ENCODE results near the gene FYB2. TPM values are rescaled to one million over a fixed set of nuclear protein-coding genes. Genes with fewer than 3 reads are reported as not detected.
"Not testable (repeated sequence)": the region's sequence is repeated elsewhere in the genome, so short reads cannot be mapped to it uniquely, and the experiment has no call there.

The FYB2 gene
- total and polyA plus RNA-seq, 4 donors, result 2.4 to 5.7 (median 2.5) TPM

DNA sequence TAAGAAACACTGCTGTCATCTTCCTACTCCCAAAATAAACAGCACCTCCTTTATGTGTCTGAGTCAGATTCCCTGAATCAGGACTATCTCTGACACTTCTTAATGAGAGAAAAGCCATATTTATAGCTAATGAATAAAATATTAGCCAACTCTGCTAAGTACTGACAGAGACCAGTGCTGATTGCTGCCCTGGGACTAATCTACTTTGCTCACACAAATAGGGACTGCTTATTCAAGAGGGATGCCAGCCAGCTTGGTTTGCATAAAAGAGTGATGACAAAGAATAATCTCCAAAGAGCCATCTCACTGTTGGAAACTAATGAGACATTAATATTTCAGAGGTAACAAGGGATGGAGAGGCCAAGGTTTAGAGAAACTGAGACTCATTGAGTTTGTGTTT is 36.4 kb downstream of the FYB2 start:
- Histone ChIP-seq H3K27me3 (ENCODE audit: control insufficient read depth, insufficient read depth, low read length) (no peaks in the 10 kb centered on the region), H3K9me3 (ENCODE audit: control insufficient read depth, insufficient read depth, low read length) (no peaks in the 10 kb centered on the region), H3K4me1 (ENCODE audit: control insufficient read depth, insufficient read depth, low read length) (no peaks in the 10 kb centered on the region), H3K36me3 (ENCODE audit: control insufficient read depth, insufficient read depth, low read length) (no peaks in the 10 kb centered on the region), H3K4me3 (ENCODE audit: low read depth, low read length) (no peak overlapping the region), H3K27ac (ENCODE audit: low read depth, low read length) (no peak overlapping the region)
- peak in 1 of 6 donors; percentile 81 for DNase-seq (ENCODE audit: low read depth in 4 of 6, low spot score in 6 of 6)

DNA sequence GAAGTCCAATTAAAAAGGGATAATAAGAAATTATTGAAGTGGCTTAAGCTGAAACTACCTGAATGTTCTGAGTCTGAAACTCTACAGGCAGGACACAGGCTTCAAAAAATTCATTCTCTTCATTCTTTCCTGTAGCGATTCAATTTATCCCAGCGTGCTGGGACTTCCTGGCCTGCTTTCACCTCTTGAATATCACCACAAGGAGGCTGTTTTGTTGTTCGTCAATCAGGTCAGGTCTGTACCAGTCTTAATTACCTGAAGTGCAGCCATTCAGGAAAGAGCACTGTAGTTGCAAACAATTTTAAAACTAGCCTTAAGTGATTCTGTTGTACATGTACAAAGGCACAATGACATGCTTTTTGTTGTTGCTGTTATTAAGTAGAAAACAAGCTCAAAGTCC is 38.4 kb downstream of the FYB2 start:
- DNase-seq (ENCODE audit: low read depth in 4 of 6, low spot score in 6 of 6), result peak in 1 of 6 donors; percentile 19
- Histone ChIP-seq H3K27ac (ENCODE audit: low read depth, low read length) (no peak overlapping the region), H3K4me3 (ENCODE audit: low read depth, low read length) (no peak overlapping the region), H3K9me3 (ENCODE audit: control insufficient read depth, insufficient read depth, low read length) (no peaks in the 10 kb centered on the region), H3K36me3 (ENCODE audit: control insufficient read depth, insufficient read depth, low read length) (no peaks in the 10 kb centered on the region), H3K27me3 (ENCODE audit: control insufficient read depth, insufficient read depth, low read length) (no peaks in the 10 kb centered on the region), H3K4me1 (ENCODE audit: control insufficient read depth, insufficient read depth, low read length) (no peaks in the 10 kb centered on the region)
- 67% methylated on average over 2 of the region's 3 CpGs for WGBS (ENCODE audit: insufficient coverage)

DNA sequence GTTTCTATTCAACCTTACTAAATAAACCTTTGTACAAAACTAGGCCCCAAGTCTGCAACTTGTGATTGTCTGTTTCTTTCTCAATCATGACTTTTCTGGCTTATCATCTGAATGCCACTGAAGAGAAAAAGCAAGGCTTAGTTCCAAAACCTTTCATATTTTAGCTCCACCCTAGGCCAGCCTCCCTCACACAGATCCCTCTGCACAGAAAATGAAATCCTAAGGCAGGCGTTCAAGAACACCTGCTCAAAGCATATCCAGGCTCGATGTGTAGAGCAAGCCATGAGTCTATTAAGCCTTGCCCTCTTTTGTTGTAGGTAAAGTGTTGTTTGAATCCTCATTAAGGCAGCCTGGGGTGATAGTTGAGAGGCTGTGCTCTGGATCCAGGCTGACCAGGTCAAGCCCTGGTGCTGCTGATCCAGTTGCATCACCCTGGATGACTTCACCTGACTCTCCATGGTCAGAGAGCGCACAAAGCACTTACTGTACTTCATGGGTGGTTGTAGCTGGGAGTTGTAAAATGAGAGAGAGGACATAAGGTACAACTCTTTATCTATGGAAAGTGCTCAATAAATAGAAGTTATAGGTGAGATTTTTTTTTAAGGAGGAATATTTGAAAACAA is 39.0 kb downstream of the FYB2 start:
- no peak for DNase-seq (ENCODE audit: low read depth in 4 of 6, low spot score in 6 of 6)
- 90% methylated on average over 3 of the region's 3 CpGs for WGBS (ENCODE audit: insufficient coverage)

DNA sequence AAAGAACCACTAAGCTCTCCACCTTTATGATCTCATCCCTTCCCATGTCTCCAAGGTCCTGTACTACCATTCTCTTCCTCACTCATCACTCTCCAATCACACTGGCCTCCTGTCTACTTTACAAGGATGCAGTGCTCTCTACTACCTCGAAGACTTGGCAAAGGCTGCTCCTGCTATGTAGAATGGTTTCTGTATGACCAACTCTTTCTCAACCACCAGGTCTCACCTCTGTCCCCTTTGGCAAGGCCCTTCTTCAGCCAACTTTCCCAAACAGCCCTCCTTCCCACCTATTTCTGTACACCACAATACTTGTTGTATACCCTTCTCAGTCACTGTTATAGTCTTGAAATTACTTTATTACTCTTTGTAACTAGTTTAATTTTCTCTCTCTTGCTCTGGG is 41.2 kb downstream of the FYB2 start:
- Histone ChIP-seq H3K9me3 (ENCODE audit: control insufficient read depth, insufficient read depth, low read length) (no peaks in the 10 kb centered on the region), H3K4me3 (ENCODE audit: low read depth, low read length) (no peak overlapping the region), H3K27me3 (ENCODE audit: control insufficient read depth, insufficient read depth, low read length) (no peaks in the 10 kb centered on the region), H3K4me1 (ENCODE audit: control insufficient read depth, insufficient read depth, low read length) (no peaks in the 10 kb centered on the region), H3K36me3 (ENCODE audit: control insufficient read depth, insufficient read depth, low read length) (no peaks in the 10 kb centered on the region), H3K27ac (ENCODE audit: low read depth, low read length) (no peak overlapping the region)
- 67% methylated on average over 1 of the region's 1 CpG for WGBS (ENCODE audit: insufficient coverage)
- no peak for DNase-seq (ENCODE audit: low read depth in 4 of 6, low spot score in 6 of 6)

More for the DNA sequence above, 39.0 kb downstream of the FYB2 start:
- Histone ChIP-seq H3K27ac (ENCODE audit: low read depth, low read length) (no peak overlapping the region), H3K4me1 (ENCODE audit: control insufficient read depth, insufficient read depth, low read length) (no peaks in the 10 kb centered on the region), H3K9me3 (ENCODE audit: control insufficient read depth, insufficient read depth, low read length) (no peaks in the 10 kb centered on the region), H3K36me3 (ENCODE audit: control insufficient read depth, insufficient read depth, low read length) (no peaks in the 10 kb centered on the region), H3K4me3 (ENCODE audit: low read depth, low read length) (no peak overlapping the region), H3K27me3 (ENCODE audit: control insufficient read depth, insufficient read depth, low read length) (no peaks in the 10 kb centered on the region)

DNA sequence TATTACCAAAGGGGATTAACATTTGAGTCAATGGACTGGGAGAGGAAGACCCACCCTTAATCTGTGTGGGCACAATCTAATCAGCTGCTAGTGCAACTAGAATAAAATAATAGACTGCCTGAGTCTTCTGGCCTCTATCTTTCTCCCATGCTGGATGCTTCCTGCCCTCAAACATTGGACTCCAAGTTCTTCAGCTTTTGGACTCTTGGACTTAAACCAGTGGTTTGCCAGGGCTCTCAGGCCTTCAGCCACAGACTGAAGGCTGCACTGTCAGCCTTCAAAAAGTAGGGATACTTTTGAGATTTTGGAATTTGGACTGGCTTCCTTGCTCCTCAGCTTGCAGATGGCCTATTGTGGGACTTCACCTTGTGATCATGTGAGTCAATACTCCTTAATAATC is 44.5 kb downstream of the FYB2 start:
- not testable (repeated sequence) for H3K27ac ChIP-seq (ENCODE audit: low read depth, low read length); H3K27me3 ChIP-seq (ENCODE audit: control insufficient read depth, insufficient read depth, low read length); H3K4me1 ChIP-seq (ENCODE audit: control insufficient read depth, insufficient read depth, low read length); DNase-seq (ENCODE audit: low read depth in 4 of 6, low spot score in 6 of 6); H3K36me3 ChIP-seq (ENCODE audit: control insufficient read depth, insufficient read depth, low read length); H3K9me3 ChIP-seq (ENCODE audit: control insufficient read depth, insufficient read depth, low read length); H3K4me3 ChIP-seq (ENCODE audit: low read depth, low read length)

DNA sequence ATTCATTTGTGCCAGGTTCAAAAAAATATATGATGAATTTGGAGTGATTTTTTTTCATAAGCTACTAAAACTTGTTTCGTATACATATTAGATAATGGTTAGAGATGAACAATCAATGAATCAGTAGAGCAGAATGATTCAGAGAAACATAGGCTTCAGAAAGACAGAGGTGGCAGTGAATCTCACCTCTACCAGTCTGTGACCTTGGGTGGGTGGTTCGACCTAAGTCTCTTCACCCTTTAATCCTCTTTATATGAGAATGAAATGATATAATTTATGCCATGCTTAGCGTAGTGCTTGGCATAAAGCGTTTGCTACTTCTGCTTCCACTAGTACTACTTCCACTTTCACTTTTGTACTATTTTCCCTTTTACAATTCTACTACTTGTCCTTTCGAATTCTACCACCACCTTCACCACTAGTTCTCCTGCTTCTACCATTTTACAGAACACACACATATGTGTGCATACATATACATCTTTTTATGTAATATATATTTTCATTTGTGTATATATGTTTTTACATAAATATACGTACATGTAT is 45.1 kb downstream of the FYB2 start:
- Histone ChIP-seq H3K9me3 (ENCODE audit: control insufficient read depth, insufficient read depth, low read length) (no peaks in the 10 kb centered on the region), H3K36me3 (ENCODE audit: control insufficient read depth, insufficient read depth, low read length) (no peaks in the 10 kb centered on the region), H3K4me3 (ENCODE audit: low read depth, low read length) (no peak overlapping the region), H3K27me3 (ENCODE audit: control insufficient read depth, insufficient read depth, low read length) (no peaks in the 10 kb centered on the region), H3K4me1 (ENCODE audit: control insufficient read depth, insufficient read depth, low read length) (no peaks in the 10 kb centered on the region), H3K27ac (ENCODE audit: low read depth, low read length) (no peak overlapping the region)
- 100% methylated on average over 2 of the region's 6 CpGs for WGBS (ENCODE audit: insufficient coverage)
- DNase-seq (ENCODE audit: low read depth in 4 of 6, low spot score in 6 of 6), result no peak

DNA sequence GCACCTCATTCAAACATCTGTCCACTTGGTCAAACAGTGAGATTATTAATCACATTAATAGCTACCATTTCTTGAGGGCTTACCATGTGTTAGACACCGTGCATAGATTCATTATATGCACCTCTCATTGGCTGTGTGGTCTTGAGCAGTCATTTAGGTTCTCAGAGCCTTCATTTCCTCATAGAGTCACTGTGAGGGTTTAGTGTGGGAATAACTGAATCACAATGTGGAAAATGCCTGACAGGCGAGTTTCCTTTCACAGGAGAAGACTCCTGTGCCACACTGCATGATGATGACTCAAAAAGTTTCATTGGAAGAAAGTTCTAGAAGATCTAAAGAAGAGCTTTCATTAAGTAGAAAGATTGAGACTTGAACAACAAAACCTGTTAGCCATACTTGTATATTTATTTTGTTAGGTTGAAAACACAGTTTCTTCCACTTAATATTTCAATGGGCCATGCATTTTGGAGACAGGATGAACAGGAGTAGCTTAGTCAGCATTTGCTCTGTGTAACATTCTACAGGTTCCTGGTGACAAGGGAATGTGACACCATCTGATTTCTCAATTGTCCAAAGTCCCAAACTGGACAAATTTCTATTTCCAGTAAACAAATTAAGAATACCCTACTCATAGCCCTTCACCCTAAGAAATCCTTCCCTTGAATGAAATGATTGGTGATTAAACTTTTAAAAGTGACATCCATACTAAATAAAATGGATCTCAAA is 45.7 kb downstream of the FYB2 start:
- DNase-seq (ENCODE audit: low read depth in 4 of 6, low spot score in 6 of 6), result no peak
- H3K27me3 ChIP-seq (ENCODE audit: control insufficient read depth, insufficient read depth, low read length), result no peaks in the 10 kb centered on the region
- no peaks in the 10 kb centered on the region for H3K4me1 ChIP-seq (ENCODE audit: control insufficient read depth, insufficient read depth, low read length)
- no peak overlapping the region for H3K4me3 ChIP-seq (ENCODE audit: low read depth, low read length)
- no peaks in the 10 kb centered on the region for H3K9me3 ChIP-seq (ENCODE audit: control insufficient read depth, insufficient read depth, low read length)
- WGBS (ENCODE audit: insufficient coverage), result 100% methylated on average over 1 of the region's 2 CpGs
- H3K36me3 ChIP-seq (ENCODE audit: control insufficient read depth, insufficient read depth, low read length), result no peaks in the 10 kb centered on the region
- no peak overlapping the region for H3K27ac ChIP-seq (ENCODE audit: low read depth, low read length)

DNA sequence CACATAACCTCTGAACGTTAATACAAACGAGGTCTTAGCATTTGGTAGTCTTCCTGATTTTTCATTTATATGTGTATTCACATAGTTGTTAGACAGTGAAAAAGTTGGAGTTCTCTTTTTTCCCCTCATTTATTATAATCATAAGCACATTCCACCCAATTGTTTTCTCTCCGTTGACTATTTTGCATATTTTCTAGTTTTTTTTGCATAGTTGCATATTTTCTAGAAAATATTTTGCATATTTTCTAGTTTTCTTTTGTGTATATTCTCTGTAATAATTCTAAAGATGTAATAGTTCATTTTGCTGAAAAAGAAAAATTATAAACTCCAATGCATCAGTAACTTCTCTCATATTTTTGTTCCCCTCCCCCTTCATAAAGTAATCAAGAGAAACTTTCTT is 47.5 kb downstream of the FYB2 start:
- no peak overlapping the region for H3K27ac ChIP-seq (ENCODE audit: low read depth, low read length)
- H3K36me3 ChIP-seq (ENCODE audit: control insufficient read depth, insufficient read depth, low read length), result no peaks in the 10 kb centered on the region
- H3K4me1 ChIP-seq (ENCODE audit: control insufficient read depth, insufficient read depth, low read length), result no peaks in the 10 kb centered on the region
- WGBS (ENCODE audit: insufficient coverage), result no CpG with 5 or more reads among the region's 3 CpGs
- no peak overlapping the region for H3K4me3 ChIP-seq (ENCODE audit: low read depth, low read length)
- no peaks in the 10 kb centered on the region for H3K9me3 ChIP-seq (ENCODE audit: control insufficient read depth, insufficient read depth, low read length)
- no peak for DNase-seq (ENCODE audit: low read depth in 4 of 6, low spot score in 6 of 6)
- H3K27me3 ChIP-seq (ENCODE audit: control insufficient read depth, insufficient read depth, low read length), result no peaks in the 10 kb centered on the region

DNA sequence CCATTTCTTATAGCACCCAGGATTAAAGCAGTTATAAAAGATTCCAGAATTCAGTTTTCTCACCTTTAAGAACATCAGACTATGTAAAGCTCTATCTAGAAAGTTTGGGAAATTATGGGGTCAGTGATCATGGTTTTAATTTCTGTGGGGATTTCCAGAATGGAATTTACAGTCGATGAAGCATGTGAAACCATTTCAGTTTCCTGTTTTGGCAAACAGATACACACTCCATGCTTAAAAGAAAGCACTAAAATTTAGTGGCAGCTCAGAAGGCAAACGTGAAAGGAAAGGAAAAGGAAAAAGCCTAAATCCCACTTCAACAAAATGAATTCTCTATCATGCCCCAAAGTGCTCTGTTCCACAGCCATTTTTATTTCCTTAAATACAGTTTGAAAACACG is 60.4 kb downstream of the FYB2 start:
- no CpG with 5 or more reads among the region's 3 CpGs for WGBS (ENCODE audit: insufficient coverage)

DNA sequence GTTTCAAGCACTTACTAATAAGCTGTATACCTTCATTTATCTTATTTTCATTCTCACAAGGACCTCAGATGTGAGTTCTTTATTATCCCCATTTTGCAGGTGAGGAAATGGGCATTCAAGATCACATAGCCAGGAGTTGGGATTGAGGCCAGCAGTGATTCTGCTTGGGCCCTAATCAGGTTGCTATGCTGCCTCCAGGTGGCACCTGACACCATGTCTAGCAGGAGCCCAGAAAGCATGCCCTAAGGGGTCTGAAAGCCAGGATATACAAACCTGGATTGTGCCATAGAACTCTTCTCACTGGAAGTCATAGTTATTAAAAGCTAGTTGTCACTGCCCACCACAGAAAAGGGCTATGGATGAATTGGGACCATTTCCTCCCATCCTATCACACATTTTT is 61.1 kb downstream of the FYB2 start:
- no peaks in the 10 kb centered on the region for H3K27me3 ChIP-seq (ENCODE audit: control insufficient read depth, insufficient read depth, low read length)
- DNase-seq (ENCODE audit: low read depth in 4 of 6, low spot score in 6 of 6), result peak in 2 of 6 donors; percentile 4 to 37

More for the DNA sequence above, 60.4 kb downstream of the FYB2 start:
- H3K4me1 ChIP-seq (ENCODE audit: control insufficient read depth, insufficient read depth, low read length), result no peaks in the 10 kb centered on the region
- no peaks in the 10 kb centered on the region for H3K9me3 ChIP-seq (ENCODE audit: control insufficient read depth, insufficient read depth, low read length)
- no peak overlapping the region for H3K4me3 ChIP-seq (ENCODE audit: low read depth, low read length)
- DNase-seq (ENCODE audit: low read depth in 4 of 6, low spot score in 6 of 6), result no peak
- H3K27me3 ChIP-seq (ENCODE audit: control insufficient read depth, insufficient read depth, low read length), result no peaks in the 10 kb centered on the region
- no peak overlapping the region for H3K27ac ChIP-seq (ENCODE audit: low read depth, low read length)
- H3K36me3 ChIP-seq (ENCODE audit: control insufficient read depth, insufficient read depth, low read length), result no peaks in the 10 kb centered on the region

More for the DNA sequence above, 61.1 kb downstream of the FYB2 start:
- no peaks in the 10 kb centered on the region for H3K36me3 ChIP-seq (ENCODE audit: control insufficient read depth, insufficient read depth, low read length)
- H3K4me3 ChIP-seq (ENCODE audit: low read depth, low read length), result no peak overlapping the region
- H3K4me1 ChIP-seq (ENCODE audit: control insufficient read depth, insufficient read depth, low read length), result no peaks in the 10 kb centered on the region
- H3K27ac ChIP-seq (ENCODE audit: low read depth, low read length), result no peak overlapping the region
- no peaks in the 10 kb centered on the region for H3K9me3 ChIP-seq (ENCODE audit: control insufficient read depth, insufficient read depth, low read length)
